Measurements from ENCODE around the gene NINJ1.
"Not testable (repeated sequence)": the region's sequence is repeated elsewhere in the genome, so short reads cannot be mapped to it uniquely, and the experiment has no call there.

GRCh38 chr9:93117521-93117920 is 16.5 kb downstream of the NINJ1 start:
- not testable (repeated sequence) for TF ChIP-seq CTCF (conservative IDR thresholded peaks at IDR 0.05; ENCODE audit: low read length); EZH2phosphoT487 (IDR thresholded peaks at IDR 0.05; ENCODE audit: borderline replicate concordance)

All from Loucy (cell line).